ENCODE data around the gene JAK3.

DNA sequence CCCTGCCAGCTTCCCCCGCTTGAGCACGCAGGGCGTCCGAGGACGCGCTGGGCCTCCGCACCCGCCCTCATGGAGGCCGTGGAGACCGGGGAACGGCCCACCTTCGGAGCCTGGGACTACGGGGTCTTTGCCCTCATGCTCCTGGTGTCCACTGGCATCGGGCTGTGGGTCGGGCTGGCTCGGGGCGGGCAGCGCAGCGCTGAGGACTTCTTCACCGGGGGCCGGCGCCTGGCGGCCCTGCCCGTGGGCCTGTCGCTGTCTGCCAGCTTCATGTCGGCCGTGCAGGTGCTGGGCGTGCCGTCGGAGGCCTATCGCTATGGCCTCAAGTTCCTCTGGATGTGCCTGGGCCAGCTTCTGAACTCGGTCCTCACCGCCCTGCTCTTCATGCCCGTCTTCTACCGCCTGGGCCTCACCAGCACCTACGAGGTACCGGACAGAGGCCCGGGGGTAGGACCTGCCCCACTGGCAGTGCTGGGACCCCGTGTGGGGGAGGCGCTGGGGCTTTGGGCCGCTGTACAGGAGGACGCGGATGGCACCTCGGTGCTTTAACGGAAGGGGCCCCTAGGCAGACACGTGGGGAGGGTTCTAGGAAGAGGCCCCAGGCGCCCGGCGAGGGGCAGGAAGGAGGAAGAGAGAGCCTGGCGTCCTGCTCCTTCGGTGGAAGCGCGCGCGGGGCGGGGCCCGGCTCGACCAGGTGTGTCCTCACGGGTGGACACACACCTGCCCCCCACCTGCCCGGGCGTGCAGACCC, 24.6 kb upstream of the JAK3 start:
- TF ChIP-seq, protein P1, sequence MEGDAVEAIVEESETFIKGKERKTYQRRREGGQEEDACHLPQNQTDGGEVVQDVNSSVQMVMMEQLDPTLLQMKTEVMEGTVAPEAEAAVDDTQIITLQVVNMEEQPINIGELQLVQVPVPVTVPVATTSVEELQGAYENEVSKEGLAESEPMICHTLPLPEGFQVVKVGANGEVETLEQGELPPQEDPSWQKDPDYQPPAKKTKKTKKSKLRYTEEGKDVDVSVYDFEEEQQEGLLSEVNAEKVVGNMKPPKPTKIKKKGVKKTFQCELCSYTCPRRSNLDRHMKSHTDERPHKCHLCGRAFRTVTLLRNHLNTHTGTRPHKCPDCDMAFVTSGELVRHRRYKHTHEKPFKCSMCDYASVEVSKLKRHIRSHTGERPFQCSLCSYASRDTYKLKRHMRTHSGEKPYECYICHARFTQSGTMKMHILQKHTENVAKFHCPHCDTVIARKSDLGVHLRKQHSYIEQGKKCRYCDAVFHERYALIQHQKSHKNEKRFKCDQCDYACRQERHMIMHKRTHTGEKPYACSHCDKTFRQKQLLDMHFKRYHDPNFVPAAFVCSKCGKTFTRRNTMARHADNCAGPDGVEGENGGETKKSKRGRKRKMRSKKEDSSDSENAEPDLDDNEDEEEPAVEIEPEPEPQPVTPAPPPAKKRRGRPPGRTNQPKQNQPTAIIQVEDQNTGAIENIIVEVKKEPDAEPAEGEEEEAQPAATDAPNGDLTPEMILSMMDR (IDR thresholded peaks at IDR 0.05), result no peak
- TF ChIP-seq POLR2A (IDR thresholded peaks at IDR 0.05), result no peak
